GM19397 (cell line): ENCODE measurements around the gene ROR2.

Experiments
- ATAC-seq: cut with Tn5 transposase; IDR thresholded peaks from one replicate; pipeline ENCODE4 v1.9.1; 2021; ENCODE audit warnings: mild to moderate bottlenecking, moderate library complexity; ENCODE audit not compliant: unreplicated experiment

The ROR2 gene

GRCh38 chr9:91884153-91884552 lies 65.9 kb downstream of the ROR2 start:
- no peak for ATAC-seq

- ATAC-seq = no peak
Observed at GRCh38 chr9:91883503-91883902, 66.5 kb downstream of the ROR2 start.

- no peak for ATAC-seq
Observed at GRCh38 chr9:91882627-91883026, 67.4 kb downstream of the ROR2 start.

- ATAC-seq = no peak
Observed at GRCh38 chr9:91880378-91880972, 69.6 kb downstream of the ROR2 start.

- ATAC-seq = no peak
Observed at GRCh38 chr9:91879231-91879630, 70.8 kb downstream of the ROR2 start.

GRCh38 chr9:91873637-91874051 lies 76.4 kb downstream of the ROR2 start:
- ATAC-seq = no peak

GRCh38 chr9:91868732-91869391 lies 81.2 kb downstream of the ROR2 start:
- no peak for ATAC-seq

- no peak for ATAC-seq
Observed at GRCh38 chr9:91867740-91868139, 82.3 kb downstream of the ROR2 start.

- no peak for ATAC-seq
Observed at GRCh38 chr9:91865041-91865440, 85.0 kb downstream of the ROR2 start.

GRCh38 chr9:91864380-91864779 lies 85.6 kb downstream of the ROR2 start:
- no peak for ATAC-seq

- no peak for ATAC-seq
Observed at GRCh38 chr9:91863469-91863868, 86.6 kb downstream of the ROR2 start.

GRCh38 chr9:91858213-91859030 lies 91.6 kb downstream of the ROR2 start:
- no peak for ATAC-seq

GRCh38 chr9:91857291-91858212 lies 92.5 kb downstream of the ROR2 start:
- ATAC-seq = no peak

GRCh38 chr9:91856419-91856818 lies 93.6 kb downstream of the ROR2 start:
- ATAC-seq = no peak

- no peak for ATAC-seq
Observed at GRCh38 chr9:91855196-91855595, 94.8 kb downstream of the ROR2 start.

- no peak for ATAC-seq
Observed at GRCh38 chr9:91852801-91853347, 97.2 kb downstream of the ROR2 start.

GRCh38 chr9:91849694-91850093 lies 100.3 kb downstream of the ROR2 start:
- no peak for ATAC-seq

GRCh38 chr9:91848146-91848545 lies 101.9 kb downstream of the ROR2 start:
- ATAC-seq = no peak

GRCh38 chr9:91847581-91848091 lies 102.4 kb downstream of the ROR2 start:
- no peak for ATAC-seq

GRCh38 chr9:91845879-91846278 lies 104.1 kb downstream of the ROR2 start:
- ATAC-seq = no peak
